HG03342 (cell line): Measurements from ENCODE around the gene PTPRD.
A peak's percentile ranks its signal among the peaks of the same experiment; 100 is the strongest.
"Not testable (repeated sequence)": the region's sequence is repeated elsewhere in the genome, so short reads cannot be mapped to it uniquely, and the experiment has no call there.

Source experiments
- ATAC-seq: cut with Tn5 transposase; IDR thresholded peaks from one replicate; pipeline ENCODE4 v1.9.1; 2021; ENCODE audit warnings: mild to moderate bottlenecking, moderate library complexity; ENCODE audit not compliant: unreplicated experiment

Gene PTPRD

GRCh38 chr9:8943392-8943791, 1669.4 kb downstream of the PTPRD start:
- ATAC-seq: no peak

GRCh38 chr9:8940650-8941049, 1672.2 kb downstream of the PTPRD start:
- no peak for ATAC-seq

- no peak for ATAC-seq
Measured at GRCh38 chr9:8926461-8926860, 1686.3 kb downstream of the PTPRD start.

GRCh38 chr9:8924562-8924961, 1688.2 kb downstream of the PTPRD start:
- no peak for ATAC-seq

- ATAC-seq: not testable (repeated sequence)
Measured at GRCh38 chr9:8920478-8921183, 1692.2 kb downstream of the PTPRD start.

DNA sequence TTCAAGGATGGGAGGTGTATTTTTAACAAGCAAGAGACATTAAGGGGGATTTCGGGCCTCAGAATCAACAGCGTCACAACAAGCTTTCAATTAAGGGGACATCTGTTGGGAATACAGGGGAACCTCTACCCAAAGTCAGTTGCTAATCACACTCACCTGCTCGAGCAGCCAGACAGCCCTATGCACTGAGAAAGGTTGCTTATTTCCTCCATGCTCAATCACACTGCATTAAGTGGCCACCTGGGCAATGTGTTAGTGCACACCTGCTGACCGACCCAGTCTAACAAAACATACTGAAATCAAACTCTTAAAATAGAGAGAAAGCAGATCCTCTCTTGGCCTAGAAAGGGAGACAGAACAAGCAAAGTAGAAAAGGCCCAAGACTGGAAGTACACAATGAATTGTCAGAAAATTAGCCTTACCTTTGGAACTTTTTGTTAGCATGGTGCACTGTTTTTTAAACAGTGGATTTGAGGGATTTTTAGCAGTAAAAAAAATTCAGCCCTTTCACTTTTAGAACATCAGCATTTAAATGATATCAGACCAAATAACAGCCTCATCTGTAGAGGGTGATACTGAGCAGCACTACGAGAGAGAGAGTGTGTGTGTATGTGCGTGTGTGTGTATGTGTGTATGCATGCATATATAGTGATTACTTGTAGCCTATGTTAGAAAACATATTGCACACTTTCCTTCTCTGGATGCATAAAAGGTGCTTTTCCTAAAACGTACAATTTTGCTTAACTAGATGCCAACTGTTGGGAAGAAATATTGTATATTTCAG, 1694.7 kb downstream of the PTPRD start:
- no peak for ATAC-seq

DNA sequence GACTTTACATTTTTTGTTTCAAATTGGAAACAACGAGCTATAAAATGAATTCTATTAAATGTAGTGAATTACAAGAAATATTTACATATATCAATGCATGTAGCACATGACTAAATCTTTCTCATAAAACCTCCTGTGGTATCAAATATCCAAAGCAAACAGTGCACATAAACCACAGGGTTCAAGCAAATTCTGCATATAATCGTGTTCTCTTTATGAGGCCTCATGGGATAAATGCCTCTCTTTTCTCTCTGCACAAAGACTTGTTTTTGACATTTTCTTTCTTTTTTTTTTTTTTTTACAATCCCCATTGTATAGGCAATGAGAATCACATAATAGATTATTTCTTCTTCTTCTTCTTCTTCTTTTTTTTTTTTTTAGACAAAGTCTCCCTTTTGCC, 1696.0 kb downstream of the PTPRD start:
- ATAC-seq: no peak

DNA sequence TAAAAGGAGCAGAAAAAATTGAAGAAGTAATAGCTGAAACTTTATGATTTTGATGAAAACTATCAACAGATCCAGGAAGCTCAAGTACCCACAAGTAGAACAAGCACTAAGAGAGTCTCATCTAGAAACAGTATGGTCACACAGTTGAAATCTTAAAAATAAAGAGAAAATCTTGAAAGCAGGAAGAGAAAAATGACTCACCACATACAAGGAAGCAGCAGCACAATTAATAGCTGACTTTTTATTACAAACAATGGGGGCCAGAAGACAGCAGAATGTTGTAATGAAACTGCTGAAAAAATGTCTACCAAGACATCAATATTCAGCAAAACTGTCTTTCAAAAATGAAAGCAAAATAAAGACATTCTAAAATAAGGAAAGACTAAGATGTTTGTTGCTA, 1704.9 kb downstream of the PTPRD start:
- ATAC-seq: no peak

DNA sequence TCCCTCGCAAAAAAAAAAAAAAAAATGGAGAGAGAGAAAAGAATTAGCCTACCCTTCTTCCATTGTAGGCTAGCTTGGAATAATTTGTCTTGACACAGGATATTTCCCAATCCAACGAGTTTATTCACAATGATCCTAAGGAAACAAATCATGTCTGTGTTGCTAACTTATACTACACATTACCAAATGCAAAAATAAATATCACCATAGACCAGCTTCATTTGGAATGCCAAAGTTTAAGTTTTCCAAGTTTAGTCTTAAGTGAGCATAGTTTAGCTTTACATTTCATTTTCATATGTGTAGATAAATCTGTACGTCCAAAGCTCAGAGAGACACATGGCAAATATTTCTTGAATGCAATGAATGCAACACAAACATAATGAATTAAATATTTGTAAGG, 1707.1 kb downstream of the PTPRD start:
- no peak for ATAC-seq

- no peak for ATAC-seq
Measured at GRCh38 chr9:8904771-8905515, 1707.9 kb downstream of the PTPRD start.

GRCh38 chr9:8903077-8903476, 1709.7 kb downstream of the PTPRD start:
- no peak for ATAC-seq

- ATAC-seq: no peak
Measured at GRCh38 chr9:8901146-8901545, 1711.7 kb downstream of the PTPRD start.

DNA sequence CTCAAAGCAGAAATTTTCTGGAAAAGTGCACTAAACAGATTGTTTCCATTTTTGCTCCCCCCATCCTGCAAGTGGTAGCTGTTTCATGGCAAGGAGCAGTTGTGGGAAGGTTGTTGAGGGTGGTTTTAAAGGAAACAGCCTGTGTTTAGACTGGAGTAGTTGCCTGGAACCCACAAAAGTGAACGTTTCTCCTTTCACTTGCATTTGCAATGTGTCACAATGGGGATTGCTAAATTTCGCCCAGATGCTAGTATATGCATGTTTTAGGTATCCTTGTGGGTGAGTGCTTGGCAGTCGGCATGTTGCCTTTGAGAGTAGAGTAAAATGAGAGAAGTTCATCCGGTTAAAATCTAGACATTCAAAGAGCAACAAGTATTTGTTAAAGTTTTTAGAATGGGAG, 1713.3 kb downstream of the PTPRD start:
- no peak for ATAC-seq

GRCh38 chr9:8895861-8896224, 1717.0 kb downstream of the PTPRD start:
- ATAC-seq: peak; percentile 51

DNA sequence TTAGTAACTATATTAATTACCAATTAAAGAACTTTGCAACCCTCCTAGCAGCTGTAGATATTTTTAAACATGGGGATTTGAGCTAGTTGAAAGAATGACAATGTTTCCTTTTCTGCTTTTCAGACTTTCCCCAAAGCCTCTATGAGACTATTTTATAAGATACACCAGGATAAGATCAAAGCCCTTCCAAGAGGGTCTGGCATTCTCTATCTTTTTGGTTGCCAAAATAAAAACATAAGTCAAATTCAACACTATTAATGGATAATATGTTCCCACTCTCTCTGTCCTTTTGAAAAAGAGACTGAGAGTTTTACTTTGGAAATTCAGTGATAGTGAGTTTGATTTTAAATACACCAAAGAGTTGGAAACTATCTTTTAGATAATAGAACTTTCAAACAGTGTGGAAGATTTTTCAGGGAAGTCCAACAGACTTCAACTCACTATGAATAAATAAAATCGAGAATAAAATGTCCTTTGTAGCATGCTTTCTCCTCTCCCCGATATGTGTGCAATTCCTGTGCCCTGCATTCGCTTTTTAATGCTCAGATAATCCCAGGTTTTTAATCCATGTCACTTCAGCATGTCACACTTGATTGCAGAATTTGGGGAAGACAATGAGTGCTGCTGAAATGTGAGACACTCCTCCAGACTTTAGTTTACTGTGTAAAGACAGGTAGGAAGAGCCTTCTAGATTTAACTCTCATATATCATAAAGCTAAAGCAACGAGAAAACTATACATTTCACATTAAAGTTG, 1717.5 kb downstream of the PTPRD start:
- ATAC-seq: no peak

DNA sequence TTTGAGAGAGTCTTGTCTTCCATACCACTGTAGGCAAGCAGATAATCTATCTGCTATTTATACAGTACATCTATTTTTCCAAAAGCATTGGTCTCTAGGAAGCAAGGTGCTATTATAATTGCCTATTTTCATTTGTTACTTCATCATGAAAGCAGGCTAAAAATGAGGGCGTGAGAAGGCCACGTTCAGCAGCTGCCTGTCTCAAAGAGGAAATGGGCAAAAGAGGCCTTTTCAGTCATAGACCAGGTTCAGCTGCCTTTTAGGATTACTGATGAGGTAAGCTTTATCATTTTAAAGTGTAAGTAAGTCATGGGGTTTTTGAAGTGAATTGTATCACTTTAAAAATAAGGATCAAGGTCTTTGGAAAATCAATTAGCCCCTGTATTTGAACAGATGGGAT, 1722.1 kb downstream of the PTPRD start:
- no peak for ATAC-seq

DNA sequence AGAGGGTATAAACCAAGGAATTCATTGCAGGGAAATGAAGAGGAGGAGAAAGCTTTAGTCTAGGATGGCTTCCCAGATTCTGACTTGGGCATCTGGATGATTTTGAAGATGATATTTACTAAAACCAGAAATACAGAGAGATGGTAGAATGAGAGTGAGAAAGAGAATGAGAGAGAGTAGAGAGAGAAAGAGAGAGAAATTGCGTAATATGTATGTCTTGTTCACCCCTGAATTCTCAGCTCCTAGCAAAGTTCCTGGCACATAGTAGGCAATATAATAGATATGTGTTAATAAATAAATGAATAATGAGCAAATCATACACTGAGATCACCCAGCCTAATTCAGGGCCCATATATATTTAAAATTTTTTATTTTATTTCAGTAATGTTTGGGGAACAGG, 1723.7 kb downstream of the PTPRD start:
- no peak for ATAC-seq

- no peak for ATAC-seq
Measured at GRCh38 chr9:8888591-8888990, 1724.2 kb downstream of the PTPRD start.

GRCh38 chr9:8887369-8887768, 1725.4 kb downstream of the PTPRD start:
- no peak for ATAC-seq

GRCh38 chr9:8883321-8883720, 1729.5 kb downstream of the PTPRD start:
- no peak for ATAC-seq

DNA sequence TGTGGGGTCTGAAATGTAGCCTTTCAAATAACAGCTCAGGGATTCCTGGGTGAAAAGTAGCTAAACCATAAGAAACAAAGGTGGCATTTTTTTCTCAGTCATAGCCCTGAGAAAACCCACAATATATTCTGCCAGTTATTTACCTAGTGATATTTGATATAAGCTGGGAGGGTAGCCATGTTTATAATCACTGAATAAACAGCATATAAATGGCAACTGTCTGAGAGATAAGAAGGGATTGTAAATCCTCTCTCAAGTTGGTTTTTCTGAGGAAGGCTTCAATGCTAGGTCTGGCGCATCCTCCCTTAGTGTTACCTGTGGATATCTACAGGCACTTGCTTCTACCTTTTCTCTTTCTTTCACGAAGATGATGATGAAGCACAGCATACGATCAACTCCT, 1732.7 kb downstream of the PTPRD start:
- ATAC-seq: no peak
